ENCODE results near the gene ENTREP3.

The ENTREP3 gene

DNA sequence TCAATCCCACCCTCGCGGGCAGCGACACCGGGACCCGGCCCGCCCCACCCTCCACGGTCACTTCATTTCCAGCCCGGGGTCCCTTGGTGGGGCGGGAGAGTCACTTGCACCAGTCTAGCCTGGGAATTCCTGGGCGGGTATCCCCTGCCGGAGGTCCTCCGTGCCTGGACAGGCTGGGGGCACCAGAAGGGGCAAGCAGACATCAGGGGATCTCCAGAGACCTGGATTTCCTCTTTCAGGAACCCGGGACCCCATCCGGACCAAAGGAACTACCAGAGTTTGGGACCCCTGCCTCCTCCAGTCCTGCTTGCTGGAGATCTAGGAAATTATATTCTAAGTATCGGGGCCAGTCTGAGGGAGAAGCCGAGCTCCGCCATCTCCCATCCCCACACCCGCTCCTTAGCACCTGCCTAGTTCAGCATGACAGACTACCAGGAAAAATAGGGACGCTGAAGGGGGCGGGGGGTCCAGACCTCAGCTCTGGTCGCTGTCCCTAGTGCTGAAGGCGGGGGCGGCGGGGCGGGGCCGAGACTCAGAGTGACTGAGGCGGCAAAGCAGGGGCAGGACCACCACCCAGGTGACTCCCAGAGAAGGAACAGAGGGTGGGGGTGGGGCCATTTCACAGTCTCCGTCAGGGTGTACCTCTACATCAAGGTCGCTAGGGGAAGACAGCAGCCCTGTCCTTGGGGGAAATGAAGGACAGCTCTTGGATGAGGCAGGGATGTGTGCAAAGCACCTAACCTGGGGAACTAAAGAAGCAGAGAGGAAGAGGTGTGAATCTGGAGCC lies 22.8 kb upstream of the ENTREP3 start:
- DNase-seq: peak; percentile 74

DNA sequence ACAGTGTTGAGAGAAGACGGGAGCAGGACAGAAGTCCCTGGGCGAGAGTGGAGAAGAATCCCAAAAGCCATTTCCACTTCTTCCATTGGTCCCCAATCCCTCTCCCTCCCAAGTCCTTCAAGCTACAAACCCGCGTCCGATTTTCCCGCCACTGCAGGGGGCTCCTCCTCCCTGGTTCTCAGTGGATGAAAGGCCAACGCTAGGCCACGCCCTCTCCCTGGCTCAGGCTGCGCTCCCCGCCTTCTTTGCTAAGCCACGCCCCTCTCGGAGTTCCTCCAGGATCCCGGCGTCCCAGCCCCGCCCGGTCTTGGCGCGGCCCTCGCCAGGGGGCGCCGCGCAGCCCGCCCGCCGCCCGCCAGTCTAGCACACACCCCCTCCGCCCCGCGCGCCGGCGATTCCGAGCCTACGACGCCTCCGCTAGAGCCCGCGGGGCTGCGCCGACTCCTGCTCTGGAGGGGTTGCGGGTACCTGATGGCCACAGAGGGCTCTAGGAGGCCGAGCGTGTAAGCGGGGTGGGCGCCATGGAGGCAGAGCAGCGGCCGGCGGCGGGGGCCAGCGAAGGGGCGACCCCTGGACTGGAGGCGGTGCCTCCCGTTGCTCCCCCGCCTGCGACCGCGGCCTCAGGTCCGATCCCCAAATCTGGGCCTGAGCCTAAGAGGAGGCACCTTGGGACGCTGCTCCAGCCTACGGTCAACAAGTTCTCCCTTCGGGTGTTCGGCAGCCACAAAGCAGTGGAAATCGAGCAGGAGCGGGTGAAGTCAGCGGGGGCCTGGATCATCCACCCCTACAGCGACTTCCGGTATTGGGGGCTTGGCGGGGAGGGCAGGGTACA lies 22.0 kb upstream of the ENTREP3 start, which contains the start of gene HCN3:
TSS of gene HCN3 (plus strand) at position 394 of the 832 bp plus-strand sequence. CDS start at position 522, 128 bp downstream.
- peak; percentile 98 for DNase-seq

DNA sequence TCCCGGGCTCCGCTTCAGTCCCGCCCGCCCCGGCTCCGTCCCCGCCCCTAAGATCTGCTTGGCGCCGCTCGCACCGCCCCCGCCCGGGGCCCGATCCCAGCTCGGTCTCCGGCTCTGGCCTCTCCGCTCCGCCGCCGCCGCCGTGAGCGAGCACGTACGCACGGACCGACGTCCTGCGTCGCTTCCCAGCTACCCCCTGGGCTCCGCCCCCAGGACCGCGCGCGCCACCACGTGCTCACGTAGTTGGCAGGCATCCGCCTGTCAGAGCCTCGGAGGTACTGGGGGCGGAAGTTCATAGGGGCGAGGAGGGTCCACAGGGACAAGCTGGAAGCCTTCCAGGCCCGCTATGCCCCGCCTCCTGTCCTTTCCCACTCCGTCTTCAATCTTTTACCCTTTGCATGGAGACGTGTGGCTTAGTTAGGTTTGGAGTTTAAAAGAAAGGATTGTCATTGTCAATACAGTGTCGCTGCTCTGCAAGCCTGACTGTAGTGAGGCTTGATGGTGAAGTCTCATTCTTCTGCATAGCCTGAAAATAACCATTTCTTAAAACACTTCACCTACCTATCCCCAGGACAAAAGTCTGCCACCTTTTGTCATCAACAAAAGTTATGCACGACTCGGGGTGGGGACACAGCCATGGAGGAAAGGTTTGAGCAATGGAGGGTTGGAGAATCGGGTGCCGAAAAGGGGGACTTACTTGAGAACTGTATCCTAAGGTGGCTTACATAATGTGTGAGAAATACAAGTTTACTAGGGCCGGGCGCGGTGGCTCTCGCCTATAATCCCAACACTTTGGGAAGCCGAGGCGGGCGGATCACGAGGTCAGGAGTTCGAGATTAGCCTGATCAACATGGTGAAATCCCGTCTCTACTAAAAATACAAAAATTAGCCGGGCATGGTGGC lies 18.3 kb upstream of the ENTREP3 start, which contains the start of gene CLK2:
TSS of gene CLK2 (minus strand) at position 162 of the 903 bp plus-strand sequence. CDS start 2,527 bp downstream, outside the sequence.
- DNase-seq: peak; percentile 97

DNA sequence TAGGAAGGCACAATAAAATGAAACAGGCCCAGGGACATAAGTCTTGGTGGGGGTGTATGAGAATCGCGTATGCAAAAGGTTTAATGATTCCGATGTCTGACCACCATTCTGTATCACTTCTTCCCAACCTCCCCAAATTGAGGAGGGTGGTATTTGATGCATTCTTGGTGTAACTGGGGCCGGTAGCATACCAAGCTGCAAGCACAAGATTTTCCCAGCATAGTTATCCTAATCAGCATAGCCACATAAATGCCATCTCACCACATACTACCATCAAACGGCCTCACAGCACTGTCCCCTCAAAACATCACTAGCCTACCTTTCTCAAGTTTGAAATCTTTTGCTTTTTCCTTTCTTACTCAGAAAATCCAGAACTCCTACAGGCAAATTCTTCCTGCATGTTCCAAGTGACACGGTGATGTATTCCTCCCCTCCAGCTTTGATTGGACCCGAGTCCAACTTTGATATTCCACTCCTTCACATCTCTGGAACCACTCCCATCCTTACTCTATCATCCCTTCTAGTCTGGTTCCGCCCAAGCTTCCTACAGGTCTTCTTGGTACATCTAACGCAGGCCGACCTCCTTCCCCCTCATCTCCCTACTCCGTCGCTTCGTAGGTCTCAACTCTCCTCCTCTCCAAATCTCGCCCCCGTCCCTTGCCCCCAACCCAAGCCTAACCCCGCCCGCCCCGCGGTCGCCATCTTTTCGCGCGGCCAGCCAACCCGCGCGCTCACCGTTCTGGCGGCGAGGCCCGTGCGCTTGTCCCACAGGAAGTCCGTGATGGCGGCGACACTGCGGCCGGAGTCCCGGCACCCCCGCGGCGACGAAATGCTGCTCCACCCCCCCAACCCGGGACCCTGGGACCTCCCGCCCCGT lies 17.4 kb upstream of the ENTREP3 start:
- no peak for DNase-seq

DNA sequence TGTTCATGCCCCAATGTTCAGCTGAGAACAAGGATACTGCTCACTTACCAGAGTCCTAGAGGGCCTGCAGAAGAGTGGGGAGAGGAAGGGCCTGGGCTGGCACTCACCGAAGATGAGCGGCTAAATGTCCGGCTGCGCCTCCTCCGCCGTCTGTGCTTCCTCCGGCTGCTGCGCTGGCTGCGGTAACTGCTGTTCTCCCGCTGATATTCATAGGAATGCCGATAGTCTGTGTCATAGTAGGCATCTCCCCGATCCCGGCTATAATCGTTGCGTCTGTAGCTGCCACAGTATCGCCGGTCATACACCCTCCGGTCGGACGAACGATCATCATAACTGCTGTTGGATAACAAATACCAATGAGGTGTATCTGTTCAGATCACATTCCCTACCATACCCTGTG lies 14.1 kb upstream of the ENTREP3 start:
- no peak for DNase-seq

DNA sequence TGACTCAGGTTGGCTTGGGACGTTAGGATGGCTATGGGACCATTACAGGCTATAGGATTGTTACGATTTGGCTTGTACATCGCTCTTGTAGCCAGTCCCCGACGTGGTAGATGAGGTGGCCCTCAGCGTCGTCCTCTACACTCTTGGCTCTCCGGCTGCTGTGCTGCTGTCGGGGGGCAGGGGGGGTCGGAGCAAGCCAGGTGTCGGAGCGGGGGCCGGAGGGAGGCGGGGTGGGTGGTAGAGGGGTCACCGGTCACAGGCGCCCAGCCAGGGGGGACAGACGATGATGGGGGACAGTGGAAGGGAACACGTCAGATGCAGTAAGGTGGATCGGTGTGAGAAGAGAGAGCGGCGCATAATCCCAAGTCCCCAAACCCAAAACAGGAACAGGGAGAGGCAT lies 13.3 kb upstream of the ENTREP3 start:
- DNase-seq: no peak

DNA sequence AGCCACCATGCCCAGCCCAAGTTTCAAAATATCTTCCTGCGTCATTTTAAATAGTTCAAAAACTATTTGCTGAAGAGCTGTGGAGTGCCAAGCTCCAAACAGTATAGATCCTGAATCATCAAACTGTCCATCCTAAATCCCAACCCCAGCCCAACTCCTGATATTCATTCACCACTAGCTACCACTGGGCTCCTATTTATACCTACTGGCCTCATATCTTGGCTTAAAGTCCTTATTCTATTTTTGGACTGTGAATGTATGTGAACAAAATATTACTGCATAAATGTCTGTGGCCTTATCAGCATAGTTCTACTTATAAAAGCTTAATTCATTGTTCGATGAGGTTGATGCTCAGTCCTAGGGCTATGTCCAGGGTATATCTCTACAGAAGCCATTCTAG lies 12.1 kb upstream of the ENTREP3 start:
- no peak for DNase-seq

DNA sequence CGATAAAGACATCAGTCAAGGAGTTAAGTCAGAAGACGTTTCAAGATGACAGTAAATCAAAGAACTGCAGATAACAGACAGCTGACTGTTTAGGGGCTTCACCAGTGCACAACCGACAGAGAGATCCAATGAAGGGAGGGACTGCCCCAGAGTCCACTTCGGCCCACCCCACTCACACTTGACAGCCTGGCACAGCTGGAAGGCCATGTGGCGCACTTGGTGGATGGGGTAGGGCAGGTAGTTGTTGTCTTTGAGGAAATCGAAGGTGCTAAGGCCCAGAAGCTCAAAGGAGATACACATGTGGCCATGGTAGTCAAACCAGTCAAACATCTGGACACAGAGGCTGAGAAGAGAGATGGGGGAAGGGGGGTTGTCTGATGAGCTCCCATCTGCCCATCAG lies 11.3 kb upstream of the ENTREP3 start:
- DNase-seq: no peak

DNA sequence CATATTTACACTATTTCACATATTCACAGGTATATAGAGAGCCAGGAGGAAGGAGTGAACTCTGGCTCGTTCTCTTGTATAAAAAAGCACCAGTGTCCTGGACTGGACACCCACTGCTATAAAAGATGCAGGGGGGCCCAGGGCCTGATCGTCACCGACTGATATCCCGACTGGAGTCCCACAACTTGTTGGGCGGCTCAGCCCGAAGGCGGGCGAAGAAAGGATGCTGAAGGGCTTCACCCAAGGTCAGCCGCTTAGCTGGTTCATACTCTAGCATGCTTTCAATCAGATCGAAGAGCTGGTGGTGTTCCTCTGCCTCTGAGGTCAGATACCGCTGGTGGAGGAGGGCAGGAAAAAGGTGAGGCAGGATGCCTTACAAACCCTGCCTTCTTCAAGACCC lies 7.8 kb upstream of the ENTREP3 start:
- DNase-seq: no peak

DNA sequence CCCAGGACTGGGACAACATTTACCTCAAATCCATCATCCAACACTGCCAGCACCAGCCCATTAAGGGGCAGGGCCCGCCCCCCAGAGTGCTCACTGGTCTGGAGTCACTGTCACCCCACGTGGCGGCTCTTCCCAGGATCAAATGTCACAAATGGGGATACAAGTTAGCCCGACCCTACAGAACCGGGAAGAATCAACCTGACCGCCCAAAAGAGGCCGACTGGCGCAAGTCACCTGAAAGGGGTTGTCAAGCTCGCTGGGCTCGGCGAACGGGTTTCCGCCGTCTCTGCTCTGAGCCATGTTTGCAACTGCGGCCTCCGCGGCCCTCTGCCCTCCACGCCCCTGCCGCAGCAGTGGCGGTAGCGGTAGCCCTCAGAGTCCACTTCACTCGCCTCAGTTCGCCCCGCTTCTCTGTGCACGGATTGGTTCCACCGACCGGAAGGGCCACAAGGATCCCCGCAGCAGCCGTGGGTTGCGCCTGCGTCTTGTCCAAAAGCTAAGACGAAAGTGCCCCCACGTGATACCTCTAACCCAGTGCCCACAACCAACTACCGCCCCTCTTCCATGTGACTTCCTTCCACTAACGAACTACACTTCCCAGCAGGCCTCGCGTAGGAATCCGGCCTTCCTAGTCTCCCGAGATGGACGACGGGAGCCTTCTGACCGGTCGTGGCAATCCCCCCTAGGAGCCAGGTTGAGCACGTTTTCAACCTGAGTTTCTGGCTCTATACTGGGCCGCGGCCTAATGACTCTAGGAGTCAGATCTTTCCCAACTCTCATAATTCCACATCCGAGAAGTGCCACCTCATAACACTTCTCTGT lies 6.8 kb upstream of the ENTREP3 start, which contains the start of gene SCAMP3:
TSS of gene SCAMP3 (minus strand) at position 509 of the 822 bp plus-strand sequence. CDS start at position 300, 209 bp downstream.
- peak; percentile 97 for DNase-seq

DNA sequence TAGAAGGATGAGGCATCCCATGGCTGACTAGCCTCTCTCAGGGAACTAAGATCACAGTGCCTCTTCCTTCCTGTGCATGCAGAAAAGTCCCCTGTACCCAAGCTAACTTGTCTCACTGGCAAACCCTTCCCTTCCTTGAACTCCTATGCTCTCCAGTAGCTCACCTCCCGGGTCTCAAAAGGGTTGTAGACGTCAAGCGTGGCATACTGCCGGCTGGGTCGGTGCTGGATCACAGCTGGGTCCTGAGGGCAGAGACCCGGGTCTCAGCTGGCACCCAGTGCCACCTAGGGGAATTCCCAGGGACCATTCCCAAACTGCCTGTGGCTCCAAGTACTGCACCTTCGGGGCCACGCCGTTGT lies 6.2 kb upstream of the ENTREP3 start:
- DNase-seq: no peak

DNA sequence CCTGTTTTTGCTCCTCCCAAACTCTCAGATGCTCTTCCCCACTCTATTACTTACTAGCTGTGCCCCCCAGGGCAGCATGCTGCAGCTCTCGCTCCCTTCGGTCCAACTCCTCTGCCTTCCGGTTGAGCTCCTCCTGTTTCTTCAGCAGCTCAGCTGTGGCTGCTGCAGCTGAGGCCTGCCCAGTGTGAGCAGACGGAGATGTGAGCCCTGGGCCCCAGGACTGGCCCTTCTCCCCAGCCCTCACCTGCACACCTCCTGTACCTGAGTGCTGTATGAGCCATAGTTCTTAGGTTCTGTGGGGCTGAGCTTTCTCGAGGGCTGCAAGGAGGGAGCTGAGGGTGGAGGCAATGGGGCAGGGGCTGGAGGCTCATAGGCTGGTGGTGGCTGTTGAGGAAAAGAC lies 5.0 kb upstream of the ENTREP3 start:
- no peak for DNase-seq

DNA sequence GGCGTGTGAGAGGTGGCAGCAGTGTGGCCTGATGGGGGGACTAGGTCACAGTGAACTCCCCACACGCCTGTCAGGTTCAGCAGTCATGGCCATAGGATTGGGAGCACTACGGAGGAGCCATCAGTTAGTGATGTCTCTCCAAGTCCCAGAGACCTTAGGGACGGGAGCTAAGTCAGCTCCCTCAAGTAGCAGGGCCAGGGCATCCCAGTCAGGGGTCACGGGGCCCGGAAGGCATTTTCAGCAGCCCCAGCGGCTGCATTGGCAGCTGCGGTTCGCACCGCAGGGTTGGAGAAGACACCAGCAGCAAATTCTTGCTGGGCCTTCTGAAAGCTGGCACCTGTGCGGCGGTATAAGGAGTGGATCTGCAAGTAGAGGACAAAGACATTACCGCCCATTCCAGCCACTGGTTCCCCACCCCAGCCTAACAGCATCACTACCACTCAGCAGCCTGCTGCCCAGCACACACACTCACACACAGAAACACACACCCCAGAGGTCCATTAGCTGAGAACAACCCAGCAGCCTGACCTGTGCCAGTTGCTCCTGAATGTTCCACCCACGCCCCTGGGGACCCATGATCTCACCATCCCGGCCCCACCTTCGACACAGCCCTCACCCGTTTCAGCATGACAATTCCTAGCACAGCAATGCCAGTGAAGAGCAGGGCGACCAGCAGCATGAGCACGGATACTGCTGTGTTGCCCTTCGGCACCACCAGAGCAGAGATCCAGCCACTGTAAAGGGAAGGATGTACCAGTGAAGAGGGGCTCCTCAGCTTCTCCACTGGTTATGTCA lies 972 bp upstream of the ENTREP3 start:
- DNase-seq: no peak

DNA sequence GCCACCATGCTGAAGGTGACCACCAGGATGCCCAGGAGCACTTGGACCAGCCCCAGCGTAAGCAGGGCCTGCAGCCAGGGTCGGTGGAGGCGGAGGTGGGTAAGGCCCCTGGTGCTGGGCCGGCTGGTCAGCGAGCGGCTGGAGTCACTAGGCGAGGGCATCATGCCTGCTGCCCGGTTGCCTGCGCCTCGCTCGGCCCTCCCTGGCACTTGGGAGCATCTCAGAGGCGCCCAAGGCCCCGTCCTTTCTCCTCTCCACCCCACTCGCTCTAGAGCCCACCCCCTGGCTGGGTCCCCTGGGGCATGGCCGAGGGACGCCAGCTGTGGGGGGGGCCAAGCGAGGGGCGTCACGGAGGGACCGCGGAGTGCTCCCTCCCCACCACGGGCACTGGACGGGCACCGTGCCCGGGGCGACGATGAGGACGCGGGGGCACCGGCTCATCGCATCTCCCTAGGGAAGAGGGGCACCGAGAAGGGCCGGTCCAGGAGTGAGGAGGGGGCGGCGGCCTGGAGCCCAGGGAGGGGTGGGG lies 505 bp downstream of the ENTREP3 start:
- DNase-seq: peak; percentile 41

DNA sequence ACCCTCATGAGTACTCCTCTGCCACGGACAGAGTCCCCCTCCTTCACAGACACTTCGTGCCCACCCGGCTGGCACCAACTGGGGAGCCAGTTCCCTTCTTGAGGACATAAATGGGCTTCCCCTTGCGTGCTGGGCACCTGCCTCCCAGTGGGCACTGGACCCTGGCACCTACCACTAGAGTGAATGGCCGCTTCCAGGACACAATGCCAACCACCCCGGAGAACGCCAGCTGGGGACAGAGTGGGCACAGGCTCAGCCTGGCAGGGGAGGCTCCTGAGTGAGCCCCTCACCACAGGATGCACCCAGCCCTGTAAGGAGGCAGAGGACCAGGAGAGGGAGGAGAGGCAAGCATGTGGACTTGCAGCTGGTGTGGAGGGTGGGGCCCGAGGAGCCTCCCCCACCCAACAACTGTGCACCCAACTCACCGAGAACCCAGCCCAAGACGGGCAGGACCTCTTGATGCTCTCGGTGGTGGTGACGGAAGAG lies 1.0 kb downstream of the ENTREP3 start:
- DNase-seq: no peak

DNA sequence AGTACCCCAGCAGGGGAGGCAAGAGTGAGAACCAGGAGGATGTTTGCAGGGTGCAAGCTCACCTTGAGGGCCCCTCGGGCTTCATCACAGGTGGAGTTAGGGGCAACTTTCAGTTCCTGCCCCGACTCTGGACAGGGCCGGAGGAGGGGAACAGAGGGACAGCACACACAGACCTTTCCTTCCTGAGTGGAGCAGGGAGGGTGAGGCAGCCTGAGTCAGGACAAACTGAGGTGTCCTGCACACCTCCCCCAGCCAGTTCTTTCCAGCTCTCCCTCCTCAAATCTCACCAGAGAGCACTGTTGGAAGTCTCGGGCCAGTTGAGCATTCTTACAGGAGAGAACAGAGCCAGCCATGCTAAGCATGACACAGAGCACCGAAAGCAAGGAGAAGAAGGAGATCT lies 1.5 kb downstream of the ENTREP3 start:
- DNase-seq: no peak

DNA sequence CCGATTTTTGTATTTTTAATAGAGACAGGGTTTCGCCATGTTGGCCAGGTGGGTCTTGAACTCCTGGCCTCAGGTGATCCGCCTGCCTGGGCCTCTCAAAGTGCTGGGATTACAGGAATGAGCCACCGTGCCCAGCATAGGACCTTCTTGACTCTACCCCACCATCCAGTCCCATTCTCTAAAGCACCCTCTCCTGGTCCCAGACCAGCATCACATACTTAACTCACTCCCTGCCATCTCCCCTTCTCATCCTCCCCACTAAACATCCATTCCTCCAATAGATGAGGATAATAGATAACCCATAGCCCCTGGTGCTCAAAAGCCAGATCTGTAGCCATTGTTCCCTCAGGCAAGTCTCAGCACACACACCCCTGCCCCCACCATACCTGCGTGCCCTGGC lies 2.1 kb downstream of the ENTREP3 start:
- no peak for DNase-seq

DNA sequence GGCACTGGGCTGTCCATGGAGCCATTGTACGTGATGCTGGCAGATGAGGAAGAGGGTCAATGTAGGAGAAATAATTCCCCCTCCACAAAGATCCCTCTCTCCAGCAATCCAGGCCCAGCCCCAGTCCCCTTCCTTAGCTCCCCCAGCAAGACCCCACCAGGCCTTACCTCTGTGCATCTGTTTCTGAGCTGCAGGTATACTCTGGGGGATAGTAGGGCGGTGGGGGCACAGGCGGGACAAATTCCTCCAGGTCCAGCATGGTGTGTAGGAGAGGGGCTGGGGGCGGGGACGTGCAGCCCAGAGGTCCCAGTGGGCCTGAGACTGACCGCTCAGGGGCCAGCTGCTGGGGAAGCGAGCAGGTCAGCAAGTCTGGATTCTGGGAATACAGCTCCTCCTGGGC lies 3.7 kb downstream of the ENTREP3 start:
- DNase-seq: no peak

DNA sequence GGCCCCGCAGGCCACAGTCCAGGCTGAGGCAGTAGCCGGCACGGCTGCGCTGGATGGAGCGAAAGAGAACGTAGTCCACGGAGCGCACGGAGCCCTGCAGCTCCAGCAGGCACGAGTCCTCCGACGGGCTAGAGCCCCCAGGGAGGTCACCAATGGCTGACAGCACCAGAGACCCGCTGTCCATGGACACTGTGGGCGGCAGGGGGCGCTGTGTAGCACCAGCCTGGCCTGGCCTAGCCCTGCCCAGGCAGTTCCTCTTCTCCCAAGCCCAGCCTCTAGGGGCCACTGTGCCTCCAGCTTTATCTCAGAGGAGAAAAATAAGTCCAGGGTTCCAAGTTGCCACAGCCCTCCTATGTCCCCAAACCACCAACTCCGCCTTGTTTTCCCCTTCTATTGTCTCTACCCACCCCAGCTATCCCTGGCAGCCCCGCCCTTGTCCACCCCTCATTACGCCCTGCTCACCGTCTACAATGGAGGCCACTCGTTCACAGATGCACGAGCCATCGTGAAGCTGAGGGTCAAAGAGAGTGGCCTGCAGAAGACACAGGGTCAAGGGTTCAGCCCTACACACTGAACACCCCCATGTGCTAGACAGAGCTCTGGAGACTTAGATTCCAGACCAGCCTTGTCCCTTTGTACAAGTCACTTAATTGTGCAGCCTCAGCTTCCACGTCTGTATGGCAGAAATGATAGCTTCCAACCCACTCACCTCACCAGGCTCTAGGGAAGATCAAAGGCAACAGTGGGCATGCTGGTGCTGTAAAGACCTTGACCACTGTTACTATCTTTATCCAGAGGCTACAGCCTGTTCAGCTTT lies 4.4 kb downstream of the ENTREP3 start:
- peak; percentile 93 for DNase-seq

Measured in right hindlimb (tissue), 1 donor.